ENCODE measurements around the gene THSD4.

The THSD4 gene

GRCh38 chr15:71632576-71633195 lies 517.4 kb downstream of the THSD4 start:
- H3K27ac ChIP-seq, result no peak overlapping the region
- no peaks in the 10 kb centered on the region for H4K20me1 ChIP-seq
- H3K36me3 ChIP-seq, result no peaks in the 10 kb centered on the region
- no peaks in the 10 kb centered on the region for H3K4me1 ChIP-seq
- H3K4me3 ChIP-seq, result no peak overlapping the region
- TF ChIP-seq Cebpa-rat (IDR thresholded peaks at IDR 0.05), result no peak
- H3K27me3 ChIP-seq, result no peaks in the 10 kb centered on the region
- H3K4me2 ChIP-seq, result no peak overlapping the region
- no peaks in the 10 kb centered on the region for H3K9me3 ChIP-seq
- no peak overlapping the region for H3K9ac ChIP-seq

GRCh38 chr15:71634820-71635560 lies 519.7 kb downstream of the THSD4 start:
- H4K20me1 ChIP-seq, result no peaks in the 10 kb centered on the region
- H3K27me3 ChIP-seq, result no peaks in the 10 kb centered on the region
- TF ChIP-seq Cebpa-rat (IDR thresholded peaks at IDR 0.05), result no peak

GRCh38 chr15:71635735-71636134 lies 520.5 kb downstream of the THSD4 start:
- no peak for TF ChIP-seq Cebpa-rat (IDR thresholded peaks at IDR 0.05)
- no peaks in the 10 kb centered on the region for H4K20me1 ChIP-seq
- H3K36me3 ChIP-seq, result no peaks in the 10 kb centered on the region
- no peak overlapping the region for H3K9ac ChIP-seq
- H3K4me3 ChIP-seq, result no peak overlapping the region
- H3K27me3 ChIP-seq, result no peaks in the 10 kb centered on the region
- H3K4me2 ChIP-seq, result no peak overlapping the region
- H3K9me3 ChIP-seq, result no peaks in the 10 kb centered on the region
- no peaks in the 10 kb centered on the region for H3K4me1 ChIP-seq
- H3K27ac ChIP-seq, result no peak overlapping the region

More at GRCh38 chr15:71634820-71635560, 519.7 kb downstream of the THSD4 start:
- no peak overlapping the region for H3K4me3 ChIP-seq
- no peaks in the 10 kb centered on the region for H3K9me3 ChIP-seq
- H3K9ac ChIP-seq, result no peak overlapping the region
- H3K4me1 ChIP-seq, result no peaks in the 10 kb centered on the region
- H3K27ac ChIP-seq, result no peak overlapping the region
- no peaks in the 10 kb centered on the region for H3K36me3 ChIP-seq
- H3K4me2 ChIP-seq, result no peak overlapping the region

- H3K4me2 ChIP-seq, result no peak overlapping the region
- no peaks in the 10 kb centered on the region for H3K4me1 ChIP-seq
- H3K9ac ChIP-seq, result no peak overlapping the region
- no peak overlapping the region for H3K4me3 ChIP-seq
- no peak for TF ChIP-seq Cebpa-rat (IDR thresholded peaks at IDR 0.05)
- no peaks in the 10 kb centered on the region for H4K20me1 ChIP-seq
- no peaks in the 10 kb centered on the region for H3K27me3 ChIP-seq
- H3K36me3 ChIP-seq, result no peaks in the 10 kb centered on the region
- H3K9me3 ChIP-seq, result no peaks in the 10 kb centered on the region
- no peak overlapping the region for H3K27ac ChIP-seq
Observed at GRCh38 chr15:71638876-71639275, 523.6 kb downstream of the THSD4 start.

GRCh38 chr15:71639471-71639870 lies 524.2 kb downstream of the THSD4 start:
- H3K36me3 ChIP-seq, result no peaks in the 10 kb centered on the region
- no peaks in the 10 kb centered on the region for H3K27me3 ChIP-seq
- H3K9ac ChIP-seq, result no peak overlapping the region
- H4K20me1 ChIP-seq, result no peaks in the 10 kb centered on the region
- H3K4me3 ChIP-seq, result no peak overlapping the region
- H3K4me1 ChIP-seq, result no peaks in the 10 kb centered on the region
- no peaks in the 10 kb centered on the region for H3K9me3 ChIP-seq
- TF ChIP-seq Cebpa-rat (IDR thresholded peaks at IDR 0.05), result no peak
- H3K4me2 ChIP-seq, result no peak overlapping the region
- no peak overlapping the region for H3K27ac ChIP-seq

GRCh38 chr15:71643918-71644317 lies 528.6 kb downstream of the THSD4 start:
- Histone ChIP-seq H3K27ac (no peak overlapping the region), H4K20me1 (no peaks in the 10 kb centered on the region), H3K4me3 (no peak overlapping the region), H3K9me3 (no peaks in the 10 kb centered on the region; the same call in 1 of the 2 replicates), H3K4me2 (no peak overlapping the region), H3K27me3 (no peaks in the 10 kb centered on the region), H3K9ac (no peak overlapping the region), H3K36me3 (no peaks in the 10 kb centered on the region), H3K4me1 (no peaks in the 10 kb centered on the region)
- TF ChIP-seq Cebpa-rat (IDR thresholded peaks at IDR 0.05), result no peak

GRCh38 chr15:71646767-71647486 lies 531.7 kb downstream of the THSD4 start:
- Histone ChIP-seq H3K27ac (no peak overlapping the region), H3K27me3 (no peaks in the 10 kb centered on the region), H3K4me3 (no peak overlapping the region), H3K4me1 (no peaks in the 10 kb centered on the region), H4K20me1 (no peaks in the 10 kb centered on the region), H3K36me3 (no peaks in the 10 kb centered on the region), H3K9ac (no peak overlapping the region), H3K4me2 (no peak overlapping the region), H3K9me3 (no peaks in the 10 kb centered on the region; the same call in 1 of the 2 replicates)
- no peak for TF ChIP-seq Cebpa-rat (IDR thresholded peaks at IDR 0.05)

- Histone ChIP-seq H4K20me1 (no peaks in the 10 kb centered on the region), H3K9me3 (no peaks in the 10 kb centered on the region; the same call in 1 of the 2 replicates), H3K36me3 (no peaks in the 10 kb centered on the region), H3K4me3 (no peak overlapping the region), H3K4me1 (no peaks in the 10 kb centered on the region), H3K4me2 (no peak overlapping the region), H3K27ac (no peak overlapping the region), H3K27me3 (no peaks in the 10 kb centered on the region), H3K9ac (no peak overlapping the region)
- TF ChIP-seq Cebpa-rat (IDR thresholded peaks at IDR 0.05), result no peak
Observed at GRCh38 chr15:71647487-71647808, 532.2 kb downstream of the THSD4 start.

GRCh38 chr15:71648095-71648494 lies 532.8 kb downstream of the THSD4 start:
- Histone ChIP-seq H3K9me3 (no peaks in the 10 kb centered on the region; the same call in 1 of the 2 replicates), H3K27me3 (no peaks in the 10 kb centered on the region), H4K20me1 (no peaks in the 10 kb centered on the region), H3K36me3 (no peaks in the 10 kb centered on the region), H3K4me3 (no peak overlapping the region), H3K9ac (no peak overlapping the region), H3K4me2 (no peak overlapping the region), H3K27ac (no peak overlapping the region), H3K4me1 (no peaks in the 10 kb centered on the region)
- TF ChIP-seq Cebpa-rat (IDR thresholded peaks at IDR 0.05), result no peak

GRCh38 chr15:71649894-71650293 lies 534.6 kb downstream of the THSD4 start:
- H3K4me3 ChIP-seq, result no peak overlapping the region
- no peak for TF ChIP-seq Cebpa-rat (IDR thresholded peaks at IDR 0.05)
- H3K4me1 ChIP-seq, result no peaks in the 10 kb centered on the region
- H3K27me3 ChIP-seq, result no peaks in the 10 kb centered on the region
- no peak overlapping the region for H3K9ac ChIP-seq
- no peaks in the 10 kb centered on the region for H4K20me1 ChIP-seq
- no peaks in the 10 kb centered on the region for H3K36me3 ChIP-seq
- H3K27ac ChIP-seq, result no peak overlapping the region
- no peaks in the 10 kb centered on the region; the same call in 1 of the 2 replicates for H3K9me3 ChIP-seq
- H3K4me2 ChIP-seq, result no peak overlapping the region

Data from BLaER1 (cell line).